Stimulated activated CD4-positive, alpha-beta T cell treated with anti-CD3 and anti-CD28 coated beads, Interleukin-1b, Interleukin-23, amount 100 ng/mL, for 1 hour (primary cell): Measurements from ENCODE around the gene DPPA5.
"Not testable (repeated sequence)": the region's sequence is repeated elsewhere in the genome, so short reads cannot be mapped to it uniquely, and the experiment has no call there.

Source experiments
- DNase-seq, 2 donors: peaks; one replicate each; pipeline ENCODE4 v3.0.0-alpha.2; 2020; ENCODE audit warnings: low read depth in 2 of 2

The DPPA5 gene

GRCh38 chr6:73364121-73364520 is 10.0 kb upstream of the DPPA5 start:
- DNase-seq, result no peak

- DNase-seq, result no peak
Observed at GRCh38 chr6:73363537-73363875, 9.4 kb upstream of the DPPA5 start.

GRCh38 chr6:73362869-73363536 is 8.9 kb upstream of the DPPA5 start:
- DNase-seq, result no peak

GRCh38 chr6:73362358-73362757 is 8.3 kb upstream of the DPPA5 start, which contains the start of gene KHDC3L:
KHDC3L (plus strand) TSS chr6:73362658; CDS start chr6:73362730, 72 bp downstream.
- no peak for DNase-seq

GRCh38 chr6:73349311-73349710 is 4.8 kb downstream of the DPPA5 start:
- no peak for DNase-seq

- DNase-seq, result no peak
Observed at GRCh38 chr6:73348550-73349204, 5.4 kb downstream of the DPPA5 start.

- DNase-seq, result no peak
Observed at GRCh38 chr6:73343164-73343563, 10.9 kb downstream of the DPPA5 start.

GRCh38 chr6:73342174-73342573 is 11.9 kb downstream of the DPPA5 start:
- DNase-seq, result no peak

- no peak for DNase-seq
Observed at GRCh38 chr6:73341335-73341734, 12.7 kb downstream of the DPPA5 start.

GRCh38 chr6:73340048-73340447 is 14.0 kb downstream of the DPPA5 start:
- DNase-seq, result no peak

GRCh38 chr6:73339340-73339739 is 14.7 kb downstream of the DPPA5 start:
- DNase-seq, result no peak

GRCh38 chr6:73329201-73329600 is 24.9 kb downstream of the DPPA5 start:
- no peak for DNase-seq

GRCh38 chr6:73328790-73329189 is 25.3 kb downstream of the DPPA5 start:
- no peak for DNase-seq

- DNase-seq, result no peak
Observed at GRCh38 chr6:73325656-73326055, 28.4 kb downstream of the DPPA5 start.

GRCh38 chr6:73323323-73323722 is 30.8 kb downstream of the DPPA5 start:
- DNase-seq, result no peak

GRCh38 chr6:73314577-73315492 is 39.2 kb downstream of the DPPA5 start:
- no peak for DNase-seq

- DNase-seq, result not testable (repeated sequence)
Observed at GRCh38 chr6:73310503-73310845, 43.6 kb downstream of the DPPA5 start.

- DNase-seq, result peak in 1 of 2 donors; percentile 24
Observed at GRCh38 chr6:73309785-73310502, 44.1 kb downstream of the DPPA5 start.

- no peak for DNase-seq
Observed at GRCh38 chr6:73309535-73309784, 44.6 kb downstream of the DPPA5 start.

GRCh38 chr6:73308712-73309534 is 45.2 kb downstream of the DPPA5 start:
- DNase-seq, result no peak

GRCh38 chr6:73303773-73304172 is 50.3 kb downstream of the DPPA5 start:
- not testable (repeated sequence) for DNase-seq
